Gastrocnemius medialis (tissue), 4 donors: Measurements from ENCODE around the gene RANBP17. TPM values are rescaled to one million over a fixed set of nuclear protein-coding genes. Genes with fewer than 3 reads are reported as not detected.

Experiments
- ATAC-seq, 2 donors: fragments of 150-250 bp; one replicate each; pipeline ENCODE4 v1.9.1; 2016
- DNase-seq, 2 donors: peaks; one replicate each; pipeline ENCODE4 v3.0.0-alpha.2; 2019
- H3K27ac ChIP-seq, 4 donors: fragments of 200-600 bp; sonication (generic); 1 replicate in 1 of 4; 2 replicates in 3 of 4; pipeline ENCODE4 v1.5.1; 2016 to 2018; ENCODE audit warnings: mild to moderate bottlenecking in 2 of 4, moderate library complexity in 1 of 4
- H3K27me3 ChIP-seq, 3 donors: fragments of 200-600 bp; sonication (generic) in 2 of 3; 1 replicate in 1 of 3; 2 replicates in 2 of 3; pipeline versions ENCODE4 v1.5.1 to v1.6.0; 2016 to 2019; ENCODE audit warnings: mild to moderate bottlenecking in 1 of 3, moderate library complexity in 1 of 3
- H3K36me3 ChIP-seq, 2 donors: fragments of 200-600 bp; sonication (generic) in 1 of 2; one replicate each; pipeline ENCODE4 v1.5.1; 2017 to 2018
- H3K4me1 ChIP-seq, 2 donors: fragments of 200-600 bp; sonication (generic) in 1 of 2; one replicate each; pipeline ENCODE4 v1.5.1; 2016 to 2017; ENCODE audit warnings: mild to moderate bottlenecking in 2 of 2
- H3K4me3 ChIP-seq, 4 donors: fragments of 200-600 bp; sonication (generic) in 3 of 4; 1 replicate in 1 of 4; 2 replicates in 3 of 4; pipeline ENCODE4 v1.5.1; 2016 to 2019; ENCODE audit warnings: mild to moderate bottlenecking in 2 of 4
- H3K9me3 ChIP-seq, 3 donors: fragments of 200-600 bp; sonication (generic) in 2 of 3; 1 replicate in 1 of 3; 2 replicates in 2 of 3; pipeline ENCODE4 v1.5.1; 2016 to 2019
- POLR2A ChIP-seq, 2 donors: fragments of 450-650 bp; IDR thresholded peaks; one replicate each; pipeline ENCODE4 v1.6.1; 2017; ENCODE audit warnings: antibody characterized with exemption in 2 of 2, mild to moderate bottlenecking in 2 of 2, moderate library complexity in 2 of 2
- in situ Hi-C, 4 donors: fragments of 200-750 bp; cut with MboI; loops; one replicate each; pipeline versions ENCODE4 v1.15.0 to v1.8.0; 2017; ENCODE audit warnings: low sequenced_read_pairs in 4 of 4
- intact Hi-C: fragments of 100-400 bp; cut with DNase I; formaldehyde crosslinking; loops from one replicate; pipeline ENCODE4 v1.15.1; 2023; ENCODE audit warnings: low total_unique reads
- total RNA-seq, 4 donors: library from RNA; depleted of rRNA; stranded (reverse); fragments of >200 nt; gene quantifications; one replicate each; pipeline versions ENCODE4 v1.1.0 to v1.2.3, GENCODE V29; 2016
- TF ChIP-seq, protein P1 (sequence below), 5 experiments: fragments of 450-650 bp in 3 of 5; fragments of 200-600 bp in 2 of 5; sonication (generic) in 2 of 5; IDR thresholded peaks in 4 of 5; conservative IDR thresholded peaks in 1 of 5; 1 replicate in 4 of 5; 2 replicates in 1 of 5; pipeline ENCODE4 v1.5.1; 2016 to 2019; ENCODE audit warnings: antibody characterized with exemption in 5 of 5, mild to moderate bottlenecking in 3 of 5, moderate library complexity in 3 of 5

RANBP17 gene
- total RNA-seq, 4 donors from 2014 or later, result 1.1 to 3.2 TPM; not detected in 2

GRCh38 chr5:171299228-171299627 lies 437.4 kb downstream of the RANBP17 start:
- no peak overlapping the region for H3K27ac ChIP-seq
- ATAC-seq (no peak), DNase-seq (no peak)
- no peak for TF ChIP-seq POLR2A (IDR thresholded peaks at IDR 0.05)
- TF ChIP-seq, protein P1, sequence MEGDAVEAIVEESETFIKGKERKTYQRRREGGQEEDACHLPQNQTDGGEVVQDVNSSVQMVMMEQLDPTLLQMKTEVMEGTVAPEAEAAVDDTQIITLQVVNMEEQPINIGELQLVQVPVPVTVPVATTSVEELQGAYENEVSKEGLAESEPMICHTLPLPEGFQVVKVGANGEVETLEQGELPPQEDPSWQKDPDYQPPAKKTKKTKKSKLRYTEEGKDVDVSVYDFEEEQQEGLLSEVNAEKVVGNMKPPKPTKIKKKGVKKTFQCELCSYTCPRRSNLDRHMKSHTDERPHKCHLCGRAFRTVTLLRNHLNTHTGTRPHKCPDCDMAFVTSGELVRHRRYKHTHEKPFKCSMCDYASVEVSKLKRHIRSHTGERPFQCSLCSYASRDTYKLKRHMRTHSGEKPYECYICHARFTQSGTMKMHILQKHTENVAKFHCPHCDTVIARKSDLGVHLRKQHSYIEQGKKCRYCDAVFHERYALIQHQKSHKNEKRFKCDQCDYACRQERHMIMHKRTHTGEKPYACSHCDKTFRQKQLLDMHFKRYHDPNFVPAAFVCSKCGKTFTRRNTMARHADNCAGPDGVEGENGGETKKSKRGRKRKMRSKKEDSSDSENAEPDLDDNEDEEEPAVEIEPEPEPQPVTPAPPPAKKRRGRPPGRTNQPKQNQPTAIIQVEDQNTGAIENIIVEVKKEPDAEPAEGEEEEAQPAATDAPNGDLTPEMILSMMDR (IDR thresholded peaks at IDR 0.05 in 4 of 5, conservative IDR thresholded peaks at IDR 0.05 in 1 of 5), result no peak
- no peaks in the 10 kb centered on the region for H3K4me1 ChIP-seq
- H3K9me3 ChIP-seq, result no peaks in the 10 kb centered on the region
- in situ Hi-C loops, result no loop called here
- H3K27me3 ChIP-seq, result peaks cover 0 to 2% (median 0%) of the 10 kb centered on the region in 3 donors
- H3K36me3 ChIP-seq, result no peaks in the 10 kb centered on the region
- intact Hi-C loops, result no loop called here
- no peak overlapping the region for H3K4me3 ChIP-seq

GRCh38 chr5:171299851-171300250 lies 438.0 kb downstream of the RANBP17 start:
- H3K36me3 ChIP-seq, result no peaks in the 10 kb centered on the region
- no peaks in the 10 kb centered on the region for H3K9me3 ChIP-seq
- in situ Hi-C loops, result no loop called here
- H3K4me3 ChIP-seq, result no peak overlapping the region
- ATAC-seq (no peak), DNase-seq (no peak)
- intact Hi-C loops, result no loop called here
- TF ChIP-seq, protein P1 (IDR thresholded peaks at IDR 0.05 in 4 of 5, conservative IDR thresholded peaks at IDR 0.05 in 1 of 5), result no peak
- no peak for TF ChIP-seq POLR2A (IDR thresholded peaks at IDR 0.05)
- no peak overlapping the region for H3K27ac ChIP-seq
- H3K27me3 ChIP-seq, result peaks cover 0 to 8% (median 5%) of the 10 kb centered on the region in 3 donors
- no peaks in the 10 kb centered on the region for H3K4me1 ChIP-seq

DNA sequence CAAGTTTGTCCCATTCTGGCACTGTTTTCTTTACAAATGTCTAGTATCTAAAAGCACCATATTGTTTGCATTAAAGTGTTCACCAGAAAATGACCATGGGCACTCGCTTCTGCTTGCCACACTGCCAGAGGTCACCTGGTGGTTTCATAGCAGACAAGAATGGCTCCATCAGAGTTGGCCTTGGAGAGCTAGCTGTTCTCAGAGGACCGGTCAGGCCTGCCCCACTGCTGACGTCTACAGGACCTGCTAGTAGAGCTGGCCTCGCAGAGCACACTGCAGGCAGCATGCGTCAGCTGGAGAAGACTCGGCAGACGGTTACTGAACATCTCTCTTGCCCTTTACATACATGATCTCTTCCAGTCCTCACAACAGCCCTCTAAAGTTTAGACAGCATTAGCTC lies 438.5 kb downstream of the RANBP17 start:
- intact Hi-C loops, result no loop called here
- Histone ChIP-seq H3K4me1 (no peaks in the 10 kb centered on the region), H3K4me3 (no peak overlapping the region), H3K36me3 (no peaks in the 10 kb centered on the region), H3K27me3 (peaks cover 2 to 13% (median 9%) of the 10 kb centered on the region in 3 donors), H3K27ac (no peak overlapping the region), H3K9me3 (no peaks in the 10 kb centered on the region)
- ATAC-seq (no peak), DNase-seq (no peak)
- TF ChIP-seq POLR2A (IDR thresholded peaks at IDR 0.05), result no peak
- TF ChIP-seq, protein P1 (IDR thresholded peaks at IDR 0.05 in 4 of 5, conservative IDR thresholded peaks at IDR 0.05 in 1 of 5), result no peak
- in situ Hi-C loops, result no loop called here

DNA sequence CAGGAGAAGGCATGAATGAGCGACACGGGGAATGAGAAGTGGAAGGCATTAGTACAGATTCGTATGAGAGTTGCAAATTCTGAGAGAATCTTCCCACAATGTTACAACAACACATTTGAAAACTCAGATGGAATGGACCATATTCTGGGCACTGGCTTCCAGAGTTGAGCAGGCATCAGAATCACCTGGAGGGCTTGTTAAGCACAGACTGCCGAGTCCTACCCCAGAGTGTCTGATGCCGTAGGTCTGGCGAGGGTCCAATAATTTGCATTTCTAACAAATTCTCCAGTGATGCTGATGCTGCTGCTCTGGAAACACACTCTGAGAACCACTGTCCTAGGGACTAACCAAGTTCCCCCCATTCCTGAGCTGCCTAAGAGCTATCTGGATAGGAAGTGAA lies 444.3 kb downstream of the RANBP17 start:
- DNase-seq (no peak), ATAC-seq (no peak)
- H3K27ac ChIP-seq, result no peak overlapping the region
- H3K36me3 ChIP-seq, result no peaks in the 10 kb centered on the region
- intact Hi-C loops, result no loop called here
- peaks cover 59 to 70% (median 64%) of the 10 kb centered on the region in 3 donors for H3K27me3 ChIP-seq
- no peak overlapping the region for H3K4me3 ChIP-seq
- in situ Hi-C loops, result no loop called here
- H3K9me3 ChIP-seq, result no peaks in the 10 kb centered on the region
- H3K4me1 ChIP-seq, result peaks cover 12 to 14% of the 10 kb centered on the region in 2 donors
- TF ChIP-seq POLR2A (IDR thresholded peaks at IDR 0.05), result no peak
- TF ChIP-seq, protein P1 (IDR thresholded peaks at IDR 0.05 in 4 of 5, conservative IDR thresholded peaks at IDR 0.05 in 1 of 5), result no peak
